Body of pancreas (tissue), 4 donors: ENCODE measurements around the gene KRT79.

Experiments
- POLR2A ChIP-seq, 3 donors: fragments of 450-650 bp; IDR thresholded peaks; one replicate each; pipeline ENCODE4 v1.6.1; 2016; ENCODE audit warnings: antibody characterized with exemption in 3 of 3, mild to moderate bottlenecking in 2 of 3
- TF ChIP-seq, protein P1 (sequence below), 7 experiments: fragments of 450-650 bp in 4 of 7; fragments of 200-600 bp in 3 of 7; sonication (generic) in 3 of 7; IDR thresholded peaks; one replicate each; pipeline ENCODE4 v1.5.1; 2016 to 2019; ENCODE audit warnings: antibody characterized with exemption in 7 of 7

DNA sequence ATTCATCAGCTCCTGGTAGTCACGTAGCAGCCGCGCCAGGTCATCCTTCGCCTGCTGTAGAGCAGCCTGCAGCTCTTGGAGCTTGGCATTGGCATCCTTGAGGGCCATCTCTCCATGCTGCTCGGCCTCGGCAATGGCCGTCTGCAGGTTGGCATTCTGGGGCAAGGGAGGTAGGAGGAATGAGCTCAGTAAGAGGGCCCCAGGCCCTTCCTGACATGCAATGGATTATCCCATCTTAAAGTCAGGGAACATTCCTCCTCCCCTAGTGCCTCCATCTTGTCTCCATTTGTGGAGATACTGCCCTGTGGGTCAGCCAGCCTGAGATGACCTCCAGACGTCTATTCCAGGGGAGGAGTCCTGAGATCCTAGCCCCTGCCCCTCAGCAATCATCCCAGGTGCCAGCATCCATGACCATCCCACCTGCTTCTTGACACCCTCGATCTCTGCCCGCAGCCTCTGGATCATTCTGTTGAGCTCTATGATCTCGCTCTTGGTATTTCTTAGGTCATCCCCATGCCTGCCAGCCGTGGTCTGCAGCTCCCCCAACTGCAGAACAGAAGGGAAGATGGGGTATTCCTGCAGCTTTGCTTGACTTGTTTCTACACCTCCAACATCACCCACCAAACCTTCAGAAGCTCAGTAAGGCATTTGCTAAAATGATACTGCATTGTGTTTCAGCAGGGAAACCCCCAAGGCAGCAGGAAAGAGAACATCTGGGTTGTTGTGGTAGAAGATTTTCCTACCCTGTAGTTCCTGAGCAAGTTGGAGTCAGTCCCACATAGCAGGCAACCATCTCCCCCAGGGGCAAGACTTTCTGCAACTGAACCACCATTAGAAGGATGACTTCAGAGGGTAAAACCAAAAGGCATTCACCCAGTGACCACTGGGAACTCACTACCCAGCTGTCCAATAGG is 42.6 kb downstream of the KRT79 start:
- TF ChIP-seq POLR2A (IDR thresholded peaks at IDR 0.05), result no peak
- TF ChIP-seq, protein P1, sequence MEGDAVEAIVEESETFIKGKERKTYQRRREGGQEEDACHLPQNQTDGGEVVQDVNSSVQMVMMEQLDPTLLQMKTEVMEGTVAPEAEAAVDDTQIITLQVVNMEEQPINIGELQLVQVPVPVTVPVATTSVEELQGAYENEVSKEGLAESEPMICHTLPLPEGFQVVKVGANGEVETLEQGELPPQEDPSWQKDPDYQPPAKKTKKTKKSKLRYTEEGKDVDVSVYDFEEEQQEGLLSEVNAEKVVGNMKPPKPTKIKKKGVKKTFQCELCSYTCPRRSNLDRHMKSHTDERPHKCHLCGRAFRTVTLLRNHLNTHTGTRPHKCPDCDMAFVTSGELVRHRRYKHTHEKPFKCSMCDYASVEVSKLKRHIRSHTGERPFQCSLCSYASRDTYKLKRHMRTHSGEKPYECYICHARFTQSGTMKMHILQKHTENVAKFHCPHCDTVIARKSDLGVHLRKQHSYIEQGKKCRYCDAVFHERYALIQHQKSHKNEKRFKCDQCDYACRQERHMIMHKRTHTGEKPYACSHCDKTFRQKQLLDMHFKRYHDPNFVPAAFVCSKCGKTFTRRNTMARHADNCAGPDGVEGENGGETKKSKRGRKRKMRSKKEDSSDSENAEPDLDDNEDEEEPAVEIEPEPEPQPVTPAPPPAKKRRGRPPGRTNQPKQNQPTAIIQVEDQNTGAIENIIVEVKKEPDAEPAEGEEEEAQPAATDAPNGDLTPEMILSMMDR (IDR thresholded peaks at IDR 0.05), result no peak
